Stimulated activated CD4-positive, alpha-beta T cell treated with anti-CD3 and anti-CD28 coated beads, TNF-alpha, amount 100 ng/mL, for 24 hours (primary cell): ENCODE results near the gene NRG3.
"Not testable (repeated sequence)": the region's sequence is repeated elsewhere in the genome, so short reads cannot be mapped to it uniquely, and the experiment has no call there.

Experiments used
- DNase-seq, 3 experiments: peaks; one replicate each; pipeline ENCODE4 v3.0.0-alpha.2; 2020; ENCODE audit warnings: low read depth in 3 of 3

NRG3 gene

GRCh38 chr10:82677932-82678331, 802.9 kb downstream of the NRG3 start:
- not testable (repeated sequence) for DNase-seq

- DNase-seq = not testable (repeated sequence)
These were observed 803.5 kb downstream of the NRG3 start for GRCh38 chr10:82678451-82678850.

GRCh38 chr10:82680608-82681007, 805.6 kb downstream of the NRG3 start:
- DNase-seq = no peak

- no peak for DNase-seq
These were observed 809.0 kb downstream of the NRG3 start for GRCh38 chr10:82683945-82684344.

GRCh38 chr10:82685087-82685486, 810.1 kb downstream of the NRG3 start:
- DNase-seq = no peak

GRCh38 chr10:82691211-82691610, 816.2 kb downstream of the NRG3 start:
- DNase-seq = no peak

- no peak for DNase-seq
These were observed 817.5 kb downstream of the NRG3 start for GRCh38 chr10:82692458-82692857.

- DNase-seq = no peak
These were observed 846.8 kb downstream of the NRG3 start for GRCh38 chr10:82721831-82722230.

GRCh38 chr10:82722273-82722672, 847.3 kb downstream of the NRG3 start:
- no peak for DNase-seq

- DNase-seq = no peak
These were observed 861.3 kb downstream of the NRG3 start for GRCh38 chr10:82736305-82736704.

GRCh38 chr10:82737549-82737948, 862.6 kb downstream of the NRG3 start:
- no peak for DNase-seq

- DNase-seq = no peak
These were observed 863.6 kb downstream of the NRG3 start for GRCh38 chr10:82738592-82738991.

GRCh38 chr10:82742478-82742877, 867.5 kb downstream of the NRG3 start:
- no peak for DNase-seq

GRCh38 chr10:82742898-82743297, 867.9 kb downstream of the NRG3 start:
- DNase-seq = no peak

GRCh38 chr10:82750538-82750937, 875.5 kb downstream of the NRG3 start:
- no peak for DNase-seq

- no peak for DNase-seq
These were observed 882.4 kb downstream of the NRG3 start for GRCh38 chr10:82757397-82757796.

- no peak for DNase-seq
These were observed 882.9 kb downstream of the NRG3 start for GRCh38 chr10:82757901-82758300.

- no peak for DNase-seq
These were observed 884.1 kb downstream of the NRG3 start for GRCh38 chr10:82759050-82759449.

GRCh38 chr10:82762641-82763040, 887.6 kb downstream of the NRG3 start:
- no peak for DNase-seq

- DNase-seq = no peak
These were observed 893.0 kb downstream of the NRG3 start for GRCh38 chr10:82768040-82768439.

GRCh38 chr10:82778908-82779307, 903.9 kb downstream of the NRG3 start:
- DNase-seq = no peak

GRCh38 chr10:82796510-82796909, 921.5 kb downstream of the NRG3 start:
- DNase-seq = no peak

- no peak for DNase-seq
These were observed 926.3 kb downstream of the NRG3 start for GRCh38 chr10:82801289-82801688.

- DNase-seq = no peak
These were observed 936.6 kb downstream of the NRG3 start for GRCh38 chr10:82811621-82812020.

- no peak for DNase-seq
These were observed 938.9 kb downstream of the NRG3 start for GRCh38 chr10:82813856-82814255.
